ENCODE measurements around the gene HNRNPL. TPM values are rescaled to one million over a fixed set of nuclear protein-coding genes. Genes with fewer than 3 reads are reported as not detected.
A peak's percentile ranks its signal among the peaks of the same experiment; 100 is the strongest.

HNRNPL gene
- total RNA-seq, 1 experiment from 2014 or later: 443 TPM

- no peak within 1 kb of the TSS for H3K4me3 Mint-ChIP-seq (ENCODE audit: unreplicated experiment)
- Histone ChIP-seq H3K9me3 (no peaks in the 10 kb centered on the region), H3K4me3 (ENCODE audit: low read depth, low read length) (no peak within 1 kb of the TSS), H3K27me3 (replicated peaks; ENCODE audit: control insufficient read depth, insufficient read depth, low read length) (no peaks in the 10 kb centered on the region), H3K36me3 (ENCODE audit: control insufficient read depth, insufficient read depth, low read length) (0 out of 2 replicates have a peak, but pooled peaks cover 5% of the 10 kb centered on the region), H3K4me1 (peaks cover 24% of the 10 kb centered on the region)
- peaks cover 26% of the 10 kb centered on the region for H3K4me1 Mint-ChIP-seq (ENCODE audit: low read depth, unreplicated experiment)
- no peak for TF ChIP-seq CTCF (IDR thresholded peaks at IDR 0.05; ENCODE audit: insufficient read depth in 1 of 2, low read depth in 1 of 2, low read length in 1 of 2, severe bottlenecking in 1 of 2, unreplicated experiment in 1 of 2)
- intact Hi-C loops (cut with micrococcal nuclease; ENCODE audit: unreplicated experiment): no loop called here
- BruUV-seq (replicated peaks): no TSS peak
- ChIA-PET POLR2A (no interaction called here), CTCF (interaction anchor here (0.6 kb wide), 1 partner anchor 29 kb away, joined by 5 read pairs; no protein-coding TSS in a partner anchor)
- H3K9me3 Mint-ChIP-seq (ENCODE audit: unreplicated experiment): peaks cover 10% of the 10 kb centered on the region
- peak within 1 kb of the TSS; percentile 30 for H3K27ac Mint-ChIP-seq (ENCODE audit: unreplicated experiment)
- no peaks in the 10 kb centered on the region for H3K27me3 Mint-ChIP-seq (ENCODE audit: insufficient read depth, unreplicated experiment)
- H3K36me3 Mint-ChIP-seq (ENCODE audit: insufficient read depth, unreplicated experiment): peaks cover 19% of the 10 kb centered on the region
- DNase-seq: no peak
These were observed 36.9 kb downstream of the HNRNPL start, which contains the start of gene LGALS4 for GRCh38 chr19:38812841-38813320. Gene LGALS4, minus strand, starts transcription at chr19:38812945. Its CDS starts 59 bp downstream, at chr19:38812886.

DNA sequence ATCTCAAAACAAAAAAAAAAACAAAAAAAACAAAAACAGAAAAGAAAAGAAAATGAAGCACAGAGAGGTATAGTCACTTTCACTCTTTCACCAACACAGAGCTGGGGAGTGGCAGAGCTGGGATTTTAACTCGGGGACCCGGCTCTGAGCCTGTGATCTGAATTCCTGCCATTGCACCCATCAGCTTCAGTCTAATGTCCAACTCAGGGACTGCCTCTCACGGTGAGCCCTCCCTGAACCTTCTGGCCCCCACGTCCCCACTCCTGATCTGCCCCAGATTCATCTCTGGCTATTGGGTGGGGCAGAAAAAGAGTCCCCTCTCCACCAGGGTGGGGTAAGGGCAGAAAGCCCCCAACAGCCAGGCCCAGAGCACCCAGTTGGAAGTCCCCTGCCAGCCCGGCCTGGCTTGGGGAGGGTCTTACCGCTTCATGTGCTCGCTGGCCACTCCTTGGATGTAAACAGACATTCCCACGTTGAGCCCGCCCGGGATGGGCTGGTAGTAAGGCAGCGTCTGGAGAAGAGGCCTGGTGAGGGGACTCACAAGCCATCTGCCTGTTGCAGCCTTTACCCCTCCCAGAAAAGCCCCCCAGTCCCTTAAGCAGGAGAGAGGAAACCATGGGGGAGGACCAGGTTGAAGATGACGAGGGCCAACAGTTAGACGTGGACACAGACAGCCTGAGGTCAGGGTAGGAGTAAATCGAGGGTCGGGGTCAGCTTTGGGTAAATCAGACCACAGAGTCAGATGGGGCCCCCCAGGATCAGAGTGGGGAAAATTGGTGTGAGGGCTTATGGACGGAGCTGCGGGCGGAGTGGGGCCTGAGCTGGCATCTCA, 37.6 kb downstream of the HNRNPL start:
- H3K27ac Mint-ChIP-seq (ENCODE audit: unreplicated experiment): peak overlapping the region; percentile 30
- CTCF ChIA-PET: interaction anchor here (0.6 kb wide), 1 partner anchor 28 kb away, joined by 5 read pairs; no protein-coding TSS in a partner anchor

More for the DNA sequence above, 37.6 kb downstream of the HNRNPL start:
- DNase-seq: no peak
- no TSS peak for BruUV-seq (replicated peaks)
- TF ChIP-seq CTCF (IDR thresholded peaks at IDR 0.05; ENCODE audit: insufficient read depth in 1 of 2, low read depth in 1 of 2, low read length in 1 of 2, severe bottlenecking in 1 of 2, unreplicated experiment in 1 of 2): no peak
- no peak overlapping the region for H3K4me3 Mint-ChIP-seq (ENCODE audit: unreplicated experiment)
- H3K27me3 Mint-ChIP-seq (ENCODE audit: insufficient read depth, unreplicated experiment): no peaks in the 10 kb centered on the region
- H3K27me3 ChIP-seq (replicated peaks; ENCODE audit: control insufficient read depth, insufficient read depth, low read length): no peaks in the 10 kb centered on the region
- intact Hi-C loops (cut with micrococcal nuclease; ENCODE audit: unreplicated experiment): no loop called here
- POLR2A ChIA-PET: interaction anchor here (0.9 kb wide), 1 partner anchor 10 kb away, joined by 3 read pairs; no protein-coding TSS in a partner anchor
- 0 out of 2 replicates have a peak, but pooled peaks cover 4% of the 10 kb centered on the region for H3K36me3 ChIP-seq (ENCODE audit: control insufficient read depth, insufficient read depth, low read length)
- H3K9me3 Mint-ChIP-seq (ENCODE audit: unreplicated experiment): peaks cover 10% of the 10 kb centered on the region
- H3K4me1 Mint-ChIP-seq (ENCODE audit: low read depth, unreplicated experiment): peaks cover 32% of the 10 kb centered on the region
- peaks cover 27% of the 10 kb centered on the region for H3K4me1 ChIP-seq
- H3K36me3 Mint-ChIP-seq (ENCODE audit: insufficient read depth, unreplicated experiment): peaks cover 19% of the 10 kb centered on the region
- no peak overlapping the region for H3K4me3 ChIP-seq (ENCODE audit: low read depth, low read length)
- no peaks in the 10 kb centered on the region for H3K9me3 ChIP-seq

All from Caco-2 (cell line).